Right renal cortex interstitium (tissue), 3 donors: ENCODE results near the gene SNX15. TPM values are rescaled to one million over a fixed set of nuclear protein-coding genes. Genes with fewer than 3 reads are reported as not detected.

Source experiments
- DNase-seq, 3 donors: peaks; one replicate each; pipeline ENCODE4 v3.0.0-alpha.2; 2013; ENCODE audit warnings: low read depth in 3 of 3, low spot score in 2 of 3
- polyA plus RNA-seq, 3 donors: library from polyadenylated mRNA; unstranded; fragments of 120-200 nt; gene quantifications; one replicate each; pipeline ENCODE4 v1.2.1, GENCODE V29; 2013; ENCODE audit not compliant: insufficient read length in 3 of 3

Gene SNX15
- polyA plus RNA-seq, 3 donors = 22.9 to 29.1 (median 26.9) TPM

DNA sequence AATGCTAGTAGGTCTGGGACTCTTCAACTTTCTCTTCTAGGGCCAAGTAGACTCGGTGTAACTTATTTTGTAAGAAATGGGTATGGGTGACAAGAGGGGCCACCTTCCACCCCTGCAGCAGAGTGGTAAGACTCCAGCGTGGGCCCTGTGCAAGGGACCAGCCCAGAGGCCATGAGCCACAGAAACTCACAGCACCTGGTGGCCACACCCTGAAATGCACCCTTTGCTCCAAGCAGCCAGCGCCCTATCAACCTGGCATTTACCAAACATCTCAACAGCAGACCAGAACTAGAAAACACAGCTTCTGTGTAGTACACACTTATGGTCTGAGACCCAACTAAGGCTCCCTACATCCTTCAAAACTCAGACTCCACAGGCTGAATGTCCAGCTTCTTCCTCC, 50.9 kb downstream of the SNX15 start:
- no peak for DNase-seq

GRCh38 chr11:65078786-65079342, 51.6 kb downstream of the SNX15 start:
- DNase-seq = no peak

- no peak for DNase-seq
Measured at GRCh38 chr11:65083134-65083833, 56.0 kb downstream of the SNX15 start.

- peak; percentile 80 to 89 (median 87) for DNase-seq
Measured at GRCh38 chr11:65083834-65084597, 56.8 kb downstream of the SNX15 start, which contains the start of the genes CDCA5 and ZFPL1. Gene CDCA5 (minus strand): TSS chr11:65084040. CDS start chr11:65083978, 62 bp downstream. Gene ZFPL1 (plus strand): TSS chr11:65084222. CDS start chr11:65084699, 477 bp downstream.

DNA sequence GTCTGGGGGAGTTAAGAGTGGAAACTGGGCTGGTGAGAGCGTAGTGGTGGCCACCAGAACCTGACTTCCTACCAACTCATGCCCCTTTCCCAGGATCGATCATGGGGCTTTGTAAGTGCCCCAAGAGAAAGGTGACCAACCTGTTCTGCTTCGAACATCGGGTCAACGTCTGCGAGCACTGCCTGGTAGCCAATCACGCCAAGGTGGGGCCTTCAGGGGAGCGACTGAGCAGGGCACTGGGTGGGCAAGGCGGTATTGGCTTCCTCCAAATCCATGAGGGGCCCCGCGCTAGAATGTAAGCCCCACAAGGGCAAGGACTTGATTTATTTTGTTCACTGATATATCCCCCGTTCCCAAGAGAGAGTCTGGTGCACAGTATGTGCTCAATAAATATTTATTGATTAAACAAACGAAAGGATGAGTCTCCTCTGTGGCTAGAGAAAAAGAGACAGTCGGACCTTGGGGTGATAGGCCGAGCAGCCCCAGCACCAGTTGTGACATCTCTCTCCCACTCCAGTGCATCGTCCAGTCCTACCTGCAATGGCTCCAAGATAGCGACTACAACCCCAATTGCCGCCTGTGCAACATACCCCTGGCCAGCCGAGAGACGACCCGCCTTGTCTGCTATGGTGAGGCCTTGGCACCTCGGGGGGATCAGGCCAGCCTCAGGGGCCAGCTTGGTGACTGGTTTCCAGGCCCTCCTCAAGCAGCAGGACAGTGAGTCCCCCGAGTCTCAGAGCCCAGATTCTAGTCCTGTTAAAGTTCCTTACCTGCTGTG, 57.5 kb downstream of the SNX15 start:
- DNase-seq = no peak

DNA sequence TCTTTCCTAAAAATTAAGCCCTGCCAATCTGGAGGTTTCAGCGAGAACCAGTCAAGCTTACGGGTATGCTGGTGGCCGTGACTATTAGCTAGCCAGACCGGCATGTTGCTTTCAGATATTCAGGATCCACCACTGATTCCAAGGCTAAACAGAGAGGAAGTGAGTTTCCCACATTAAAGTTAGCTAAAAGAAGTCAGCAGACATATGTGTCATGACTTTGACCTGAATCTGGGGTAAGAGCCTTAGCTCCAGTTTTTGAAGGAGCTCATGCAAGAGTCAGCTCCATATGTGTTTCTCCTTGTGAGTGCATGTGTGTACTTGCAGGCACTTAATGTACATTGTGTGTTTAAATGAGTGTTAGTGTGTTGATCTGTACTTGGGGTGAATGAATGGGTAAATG, 58.2 kb downstream of the SNX15 start:
- DNase-seq = no peak

DNA sequence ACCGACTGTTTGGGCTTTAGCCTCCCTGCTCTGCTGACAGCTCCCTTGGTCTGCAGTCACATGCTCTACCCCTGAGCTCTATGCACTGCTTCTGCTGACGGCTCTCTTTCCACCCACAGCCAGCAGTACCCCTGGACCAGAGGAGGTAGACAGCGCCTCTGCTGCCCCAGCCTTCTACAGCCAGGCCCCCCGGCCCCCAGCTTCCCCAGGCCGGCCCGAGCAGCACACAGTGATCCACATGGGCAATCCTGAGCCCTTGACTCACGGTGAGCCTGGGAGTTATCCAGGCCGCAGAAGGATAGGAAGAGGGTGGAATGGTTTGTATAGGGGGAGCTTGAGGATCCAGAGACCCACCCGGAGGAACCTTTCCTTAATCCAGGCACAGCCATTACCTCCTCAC, 59.6 kb downstream of the SNX15 start:
- DNase-seq = no peak

DNA sequence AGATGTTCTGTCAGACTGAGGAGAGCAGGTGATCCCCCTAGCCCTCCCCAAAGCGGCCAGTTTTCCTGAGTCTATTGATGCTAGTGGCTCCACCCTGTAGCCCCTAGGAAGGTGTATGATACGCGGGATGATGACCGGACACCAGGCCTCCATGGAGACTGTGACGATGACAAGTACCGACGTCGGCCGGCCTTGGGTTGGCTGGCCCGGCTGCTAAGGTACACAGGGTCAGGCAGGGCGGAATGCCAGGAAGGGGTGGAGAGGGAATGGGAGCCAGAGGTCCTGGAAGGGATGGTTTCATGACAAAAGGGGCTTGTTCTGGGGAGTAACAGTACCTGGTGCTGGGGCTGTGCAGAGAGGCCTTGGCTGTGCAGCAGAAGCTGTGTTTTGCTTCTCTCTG, 60.0 kb downstream of the SNX15 start:
- DNase-seq = no peak

DNA sequence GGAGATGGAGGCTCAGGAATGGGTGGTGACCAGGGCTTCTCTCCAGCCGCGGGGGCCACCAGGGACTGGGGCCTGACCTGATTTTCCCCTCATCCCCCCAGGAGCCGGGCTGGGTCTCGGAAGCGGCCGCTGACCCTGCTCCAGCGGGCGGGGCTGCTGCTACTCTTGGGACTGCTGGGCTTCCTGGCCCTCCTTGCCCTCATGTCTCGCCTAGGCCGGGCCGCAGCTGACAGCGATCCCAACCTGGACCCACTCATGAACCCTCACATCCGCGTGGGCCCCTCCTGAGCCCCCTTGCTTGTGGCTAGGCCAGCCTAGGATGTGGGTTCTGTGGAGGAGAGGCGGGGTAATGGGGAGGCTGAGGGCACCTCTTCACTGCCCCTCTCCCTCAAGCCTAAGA, 60.6 kb downstream of the SNX15 start:
- no peak for DNase-seq

DNA sequence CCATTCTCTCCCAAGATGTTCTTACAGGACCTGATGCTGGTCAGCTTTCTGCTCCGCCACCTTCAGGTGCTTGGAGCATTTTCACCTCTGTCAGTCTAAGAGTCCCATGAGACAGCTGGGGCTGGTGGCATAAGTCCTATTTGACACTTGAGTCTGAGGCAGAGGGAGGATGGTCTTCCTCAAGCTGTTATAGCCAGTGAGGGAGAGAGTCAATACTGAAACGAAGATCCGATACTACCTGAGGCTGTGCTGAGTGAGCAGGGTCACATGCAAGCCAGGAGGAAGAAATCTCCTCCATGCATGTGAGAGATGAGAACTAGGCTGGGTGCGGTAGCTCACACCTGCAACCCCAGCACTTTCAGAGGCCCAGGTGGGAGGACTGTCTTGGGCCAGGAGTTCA, 62.4 kb downstream of the SNX15 start:
- no peak for DNase-seq

Other genes with a start within 250 kb of the SNX15 start
- 100 to 1,000 TPM; 308 to 338 (median 314) TPM for gene SF1, start 248.9 kb upstream of the SNX15 start, polyA plus RNA-seq
- 10 to 100 TPM; 17.0 to 18.5 (median 18.5) TPM for gene MAP4K2, start 224.2 kb upstream of the SNX15 start, polyA plus RNA-seq
- gene MEN1, start 216.9 kb upstream of the SNX15 start, polyA plus RNA-seq = 10 to 100 TPM; 30.0 to 33.6 (median 30.7) TPM
- gene CDC42BPG, start 182.8 kb upstream of the SNX15 start, polyA plus RNA-seq = 1 to 10 TPM; 4.3 to 5.1 (median 4.3) TPM
- 10 to 100 TPM; 44.6 to 63.5 (median 49.4) TPM for gene EHD1, start 148.8 kb upstream of the SNX15 start, polyA plus RNA-seq
- gene ATG2A, start 110.2 kb upstream of the SNX15 start, polyA plus RNA-seq = 10 to 100 TPM; 12.8 to 14.0 (median 13.2) TPM
- 10 to 100 TPM; 14.3 to 16.3 (median 16.0) TPM for gene PPP2R5B, start 102.8 kb upstream of the SNX15 start, polyA plus RNA-seq
- gene GPHA2, start 91.5 kb upstream of the SNX15 start, polyA plus RNA-seq = 1 to 10 TPM; 1.5 to 1.7 (median 1.6) TPM
- gene MAJIN, start 55.3 kb upstream of the SNX15 start, polyA plus RNA-seq = 1 to 10 TPM in 1 of 3 donors, under 1 TPM in 2; 0.57 to 1.2 (median 0.67) TPM
- 1 to 10 TPM; 2.7 to 3.1 (median 3.0) TPM for gene BATF2, start 30.5 kb upstream of the SNX15 start, polyA plus RNA-seq
- 10 to 100 TPM; 51.5 to 64.4 (median 54.5) TPM for gene ARL2, start 13.3 kb upstream of the SNX15 start, polyA plus RNA-seq
- 10 to 100 TPM in 2 of 3 donors, 1 to 10 TPM in 1; 9.9 to 12.8 (median 10.6) TPM for gene SAC3D1, start 13.8 kb downstream of the SNX15 start, polyA plus RNA-seq
- gene NAALADL1, start 31.1 kb downstream of the SNX15 start, polyA plus RNA-seq = 10 to 100 TPM; 10.7 to 13.0 (median 12.9) TPM
- gene CDCA5, start 56.6 kb downstream of the SNX15 start, polyA plus RNA-seq = 10 to 100 TPM; 17.8 to 18.4 (median 18.0) TPM
- gene ZFPL1, start 56.8 kb downstream of the SNX15 start, polyA plus RNA-seq = 10 to 100 TPM; 25.2 to 28.2 (median 27.3) TPM
- gene VPS51, start 68.8 kb downstream of the SNX15 start, polyA plus RNA-seq = 100 to 1,000 TPM in 2 of 3 donors, 10 to 100 TPM in 1; 96.9 to 104 (median 101) TPM
- gene TM7SF2, start 84.4 kb downstream of the SNX15 start, polyA plus RNA-seq = 10 to 100 TPM; 68.6 to 89.4 (median 70.8) TPM
- gene ZNHIT2, start 90.3 kb downstream of the SNX15 start, polyA plus RNA-seq = 1 to 10 TPM; 4.6 to 6.0 (median 5.0) TPM
- gene FAU, start 94.7 kb downstream of the SNX15 start, polyA plus RNA-seq = 100 to 1,000 TPM; 585 to 654 (median 621) TPM
- gene MRPL49, start 94.9 kb downstream of the SNX15 start, polyA plus RNA-seq = 10 to 100 TPM; 58.6 to 62.2 (median 59.5) TPM
- gene SYVN1, start 107.1 kb downstream of the SNX15 start, polyA plus RNA-seq = 10 to 100 TPM; 44.8 to 46.9 (median 45.6) TPM
- not detected for gene SPDYC, start 142.8 kb downstream of the SNX15 start, polyA plus RNA-seq
- 100 to 1,000 TPM in 1 of 3 donors, 10 to 100 TPM in 2; 73.4 to 102 (median 83.1) TPM for gene CAPN1, start 154.5 kb downstream of the SNX15 start, polyA plus RNA-seq
- 10 to 100 TPM; 24.3 to 28.2 (median 25.6) TPM for gene POLA2, start 234.5 kb downstream of the SNX15 start, polyA plus RNA-seq